Smooth muscle cell (in vitro differentiated cells): Measurements from ENCODE around the gene SORT1. TPM values are rescaled to one million over a fixed set of nuclear protein-coding genes. Genes with fewer than 3 reads are reported as not detected.

ENCODE experiments used
- DNase-seq: peaks from one replicate; lab custom pipeline; 2025; ENCODE audit not compliant: unreplicated experiment; lab: John Stamatoyannopoulos, UW
- H2AFZ ChIP-seq: fragments of 200-600 bp; sonication (generic); 2 replicates; pipeline ENCODE4 v1.6.0; 2016; ENCODE audit warnings: antibody characterized with exemption, low read depth, mild to moderate bottlenecking
- H3F3A ChIP-seq: fragments of 200-600 bp; sonication (generic); 2 replicates; pipeline ENCODE4 v1.6.0; 2017; ENCODE audit warnings: antibody characterized with exemption, low read depth
- H3K27ac ChIP-seq: fragments of 200-600 bp; sonication (generic); 2 replicates; pipeline ENCODE4 v1.5.1; 2016; ENCODE audit warnings: low read depth, mild to moderate bottlenecking
- H3K27me3 ChIP-seq: fragments of 200-600 bp; sonication (generic); 2 replicates; pipeline ENCODE4 v1.6.1; 2016; ENCODE audit warnings: low read depth, mild to moderate bottlenecking
- H3K36me3 ChIP-seq: fragments of 200-600 bp; sonication (generic); 2 replicates; pipeline ENCODE4 v1.5.1; 2016; ENCODE audit warnings: low read depth
- H3K4me1 ChIP-seq: fragments of 200-600 bp; sonication (generic); 2 replicates; pipeline ENCODE4 v1.5.1; 2016; ENCODE audit warnings: low read depth
- H3K4me2 ChIP-seq: fragments of 200-600 bp; sonication (generic); 2 replicates; pipeline ENCODE4 v1.6.0; 2016; ENCODE audit warnings: mild to moderate bottlenecking
- H3K4me3 ChIP-seq: fragments of 200-600 bp; sonication (generic); 2 replicates; pipeline ENCODE4 v1.5.1; 2016; ENCODE audit warnings: mild to moderate bottlenecking
- H3K79me2 ChIP-seq: fragments of 200-600 bp; sonication (generic); 2 replicates; pipeline ENCODE4 v1.6.0; 2016; ENCODE audit warnings: low read depth, mild to moderate bottlenecking
- H3K9ac ChIP-seq: fragments of 200-600 bp; sonication (generic); 2 replicates; pipeline ENCODE4 v1.6.0; 2016; ENCODE audit warnings: low read depth
- H3K9me3 ChIP-seq: fragments of 200-600 bp; sonication (generic); replicated peaks from 2 replicates; pipeline ENCODE4 v1.5.1; 2016; ENCODE audit warnings: low read depth
- H4K20me1 ChIP-seq: fragments of 200-600 bp; sonication (generic); 2 replicates; pipeline ENCODE4 v1.6.0; 2016; ENCODE audit warnings: low read depth
- WGBS: methylation state at CpG from one replicate; pipeline ENCODE4 v1.1.7; 2016; ENCODE audit warnings: low lambda C conversion rate; 5-methylcytosine and 5-hydroxymethylcytosine counted together
- polyA plus RNA-seq: library from polyadenylated mRNA; unstranded; fragments of >200 nt; fragmentation: Nextera tagmentation; extraction: Ambion mirVana; gene quantifications from 2 replicates; pipeline ENCODE4 v1.2.1, GENCODE V29; 2016
- total RNA-seq: library from RNA; depleted of rRNA; stranded (reverse); fragments of >200 nt; gene quantifications from 2 replicates; pipeline ENCODE4 v1.2.3, GENCODE V29; 2014
- TF ChIP-seq, protein P1 (sequence below): fragments of 200-600 bp; sonication (generic); IDR thresholded peaks from 2 replicates; pipeline ENCODE4 v1.5.1; 2017; ENCODE audit warnings: borderline replicate concordance, mild to moderate bottlenecking, antibody characterized with exemption; ENCODE audit not compliant: insufficient read depth, poor library complexity, severe bottlenecking

The SORT1 gene
- total and polyA plus RNA-seq, 2 experiments from 2014 or later: 9.8 to 31.4 TPM

DNA sequence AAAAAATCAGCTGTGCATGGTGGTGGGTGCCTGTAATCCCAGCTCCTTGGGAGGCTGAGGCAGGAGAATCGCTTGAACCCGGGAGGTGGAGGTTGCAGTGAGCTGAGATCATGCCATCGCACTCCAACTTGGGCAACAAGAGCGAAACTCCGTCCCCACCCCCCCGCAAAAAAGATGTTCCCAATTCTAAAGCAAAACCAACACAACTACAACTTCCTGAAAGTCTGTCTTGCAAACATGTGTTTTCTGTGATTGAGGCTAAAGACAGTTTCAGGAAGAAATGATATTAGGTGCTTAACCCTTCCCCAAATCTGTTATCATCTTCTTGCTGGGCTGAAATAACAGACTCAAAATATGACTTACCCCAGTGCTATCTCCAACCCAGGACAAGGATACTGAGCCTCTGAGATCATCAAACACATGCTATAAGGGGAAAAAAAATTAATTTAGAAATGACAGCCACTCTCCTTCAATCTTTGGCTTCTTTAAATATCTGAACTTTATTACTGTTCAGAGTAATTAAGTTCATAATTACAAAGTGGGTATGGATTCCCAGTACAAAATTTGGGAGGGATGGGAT is 28.5 kb downstream of the SORT1 start:
- Histone ChIP-seq H3K79me2 (peaks cover 5% of the 10 kb centered on the region), H2AFZ (no peak overlapping the region), H3K4me2 (peak overlapping the region; percentile 80), H4K20me1 (no peaks in the 10 kb centered on the region), H3K4me3 (no peak overlapping the region), H3F3A (peaks cover 20% of the 10 kb centered on the region), H3K27me3 (no peaks in the 10 kb centered on the region), H3K27ac (peak overlapping the region; percentile 98), H3K9me3 (no peaks in the 10 kb centered on the region), H3K4me1 (peaks cover 26% of the 10 kb centered on the region), H3K36me3 (no peaks in the 10 kb centered on the region), H3K9ac (no peak overlapping the region)
- DNase-seq: no peak
- TF ChIP-seq, protein P1, sequence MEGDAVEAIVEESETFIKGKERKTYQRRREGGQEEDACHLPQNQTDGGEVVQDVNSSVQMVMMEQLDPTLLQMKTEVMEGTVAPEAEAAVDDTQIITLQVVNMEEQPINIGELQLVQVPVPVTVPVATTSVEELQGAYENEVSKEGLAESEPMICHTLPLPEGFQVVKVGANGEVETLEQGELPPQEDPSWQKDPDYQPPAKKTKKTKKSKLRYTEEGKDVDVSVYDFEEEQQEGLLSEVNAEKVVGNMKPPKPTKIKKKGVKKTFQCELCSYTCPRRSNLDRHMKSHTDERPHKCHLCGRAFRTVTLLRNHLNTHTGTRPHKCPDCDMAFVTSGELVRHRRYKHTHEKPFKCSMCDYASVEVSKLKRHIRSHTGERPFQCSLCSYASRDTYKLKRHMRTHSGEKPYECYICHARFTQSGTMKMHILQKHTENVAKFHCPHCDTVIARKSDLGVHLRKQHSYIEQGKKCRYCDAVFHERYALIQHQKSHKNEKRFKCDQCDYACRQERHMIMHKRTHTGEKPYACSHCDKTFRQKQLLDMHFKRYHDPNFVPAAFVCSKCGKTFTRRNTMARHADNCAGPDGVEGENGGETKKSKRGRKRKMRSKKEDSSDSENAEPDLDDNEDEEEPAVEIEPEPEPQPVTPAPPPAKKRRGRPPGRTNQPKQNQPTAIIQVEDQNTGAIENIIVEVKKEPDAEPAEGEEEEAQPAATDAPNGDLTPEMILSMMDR: no peak
- WGBS: 99% methylated on average over 6 of the region's 6 CpGs

DNA sequence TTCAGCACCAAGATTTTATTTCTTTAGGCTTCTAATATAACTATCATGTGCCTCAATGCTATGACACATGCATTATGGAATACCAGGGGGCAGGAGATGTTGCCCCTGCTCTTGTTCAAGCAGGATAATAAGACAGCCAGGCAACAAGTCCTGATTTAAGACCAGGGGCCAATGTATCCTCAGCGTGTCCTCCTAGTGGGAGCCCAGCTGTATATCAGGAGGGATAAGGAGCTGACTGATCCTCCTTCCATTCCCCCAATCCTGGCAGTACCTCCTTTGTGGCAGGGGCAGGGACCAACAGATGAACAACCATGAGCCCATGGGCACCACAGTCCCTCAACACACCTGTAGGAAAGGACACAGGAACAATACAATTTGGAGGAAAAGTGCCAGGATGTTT is 29.3 kb downstream of the SORT1 start:
- peaks cover 20% of the 10 kb centered on the region for H3F3A ChIP-seq
- no peak overlapping the region for H2AFZ ChIP-seq
- WGBS: 86% methylated on average over 1 of the region's 1 CpG
- no peak for DNase-seq
- no peak overlapping the region for H3K27ac ChIP-seq
- H3K4me2 ChIP-seq: no peak overlapping the region
- no peaks in the 10 kb centered on the region for H4K20me1 ChIP-seq
- TF ChIP-seq, protein P1: no peak
- peaks cover 26% of the 10 kb centered on the region for H3K4me1 ChIP-seq
- no peak overlapping the region for H3K4me3 ChIP-seq
- H3K9ac ChIP-seq: no peak overlapping the region
- no peaks in the 10 kb centered on the region for H3K9me3 ChIP-seq
- H3K36me3 ChIP-seq: no peaks in the 10 kb centered on the region
- no peaks in the 10 kb centered on the region for H3K27me3 ChIP-seq
- no peaks in the 10 kb centered on the region for H3K79me2 ChIP-seq

DNA sequence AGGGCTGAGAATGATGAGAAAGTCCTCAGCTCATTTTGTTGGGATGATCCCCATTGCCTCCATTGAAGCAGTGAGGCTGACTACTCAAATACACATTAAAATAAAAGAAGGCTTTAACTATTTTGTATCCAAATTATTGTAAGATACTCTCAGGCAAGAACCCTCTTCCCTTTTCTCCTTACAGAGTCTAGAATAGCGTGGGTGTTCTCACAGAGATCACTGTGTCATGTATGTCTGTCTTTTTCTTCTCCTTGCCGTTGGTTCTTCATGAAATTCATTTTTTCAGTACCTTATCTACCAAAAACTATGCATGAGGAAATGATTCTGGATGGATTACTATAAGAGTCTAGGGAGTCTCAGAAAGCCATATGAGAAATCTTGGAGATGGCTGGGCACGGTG is 30.1 kb downstream of the SORT1 start:
- no peaks in the 10 kb centered on the region for H4K20me1 ChIP-seq
- no peak overlapping the region for H3K4me2 ChIP-seq
- peaks cover 26% of the 10 kb centered on the region for H3K4me1 ChIP-seq
- no peak for DNase-seq
- H2AFZ ChIP-seq: no peak overlapping the region
- H3F3A ChIP-seq: peaks cover 20% of the 10 kb centered on the region
- TF ChIP-seq, protein P1: no peak
- H3K79me2 ChIP-seq: no peaks in the 10 kb centered on the region
- no peak overlapping the region for H3K27ac ChIP-seq
- WGBS: 89% methylated on average over 3 of the region's 3 CpGs
- H3K27me3 ChIP-seq: no peaks in the 10 kb centered on the region
- no peaks in the 10 kb centered on the region for H3K9me3 ChIP-seq
- no peak overlapping the region for H3K4me3 ChIP-seq
- H3K36me3 ChIP-seq: no peaks in the 10 kb centered on the region
- H3K9ac ChIP-seq: no peak overlapping the region

DNA sequence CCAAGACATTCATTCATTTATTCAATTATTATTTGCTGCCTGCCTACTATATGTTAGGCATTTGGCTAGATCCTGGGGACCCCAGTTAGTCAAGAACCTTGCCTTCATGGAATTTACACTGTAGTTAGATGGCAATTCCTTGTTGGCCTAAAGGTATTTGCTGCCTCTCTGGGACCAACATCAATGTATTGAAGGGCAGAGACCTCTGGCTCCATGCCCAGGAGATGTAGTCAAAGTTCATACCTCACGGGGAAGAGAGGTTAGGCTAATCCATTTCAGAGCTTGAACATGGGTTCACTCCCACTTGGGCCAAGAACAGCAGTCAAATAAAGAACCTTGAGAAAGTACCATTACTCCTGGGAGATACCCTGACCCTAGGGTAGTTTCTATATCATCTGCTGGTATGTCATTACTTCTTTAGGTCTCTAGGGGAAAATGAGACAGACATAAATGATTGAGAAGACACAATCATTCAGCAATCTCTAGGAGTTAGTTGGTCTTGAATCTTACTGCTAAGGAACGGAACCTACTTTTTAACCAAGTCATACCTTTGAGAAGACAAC is 32.0 kb downstream of the SORT1 start:
- Histone ChIP-seq H3K27ac (no peak overlapping the region), H3K27me3 (no peaks in the 10 kb centered on the region), H2AFZ (no peak overlapping the region), H3K4me3 (no peak overlapping the region), H3K4me2 (no peak overlapping the region), H3K4me1 (peaks cover 15% of the 10 kb centered on the region), H4K20me1 (no peaks in the 10 kb centered on the region), H3F3A (peaks cover 10% of the 10 kb centered on the region), H3K9ac (no peak overlapping the region), H3K79me2 (no peaks in the 10 kb centered on the region), H3K36me3 (no peaks in the 10 kb centered on the region), H3K9me3 (no peaks in the 10 kb centered on the region)
- TF ChIP-seq, protein P1: no peak
- DNase-seq: no peak
- WGBS: 93% methylated on average over 2 of the region's 2 CpGs
